ENCODE data around the gene DOK6.

Gene DOK6

GRCh38 chr18:69758458-69758857 is 357.8 kb downstream of the DOK6 start:
- DNase-seq: no peak

- DNase-seq: no peak
Measured at GRCh38 chr18:69759046-69759445, 358.4 kb downstream of the DOK6 start.

DNA sequence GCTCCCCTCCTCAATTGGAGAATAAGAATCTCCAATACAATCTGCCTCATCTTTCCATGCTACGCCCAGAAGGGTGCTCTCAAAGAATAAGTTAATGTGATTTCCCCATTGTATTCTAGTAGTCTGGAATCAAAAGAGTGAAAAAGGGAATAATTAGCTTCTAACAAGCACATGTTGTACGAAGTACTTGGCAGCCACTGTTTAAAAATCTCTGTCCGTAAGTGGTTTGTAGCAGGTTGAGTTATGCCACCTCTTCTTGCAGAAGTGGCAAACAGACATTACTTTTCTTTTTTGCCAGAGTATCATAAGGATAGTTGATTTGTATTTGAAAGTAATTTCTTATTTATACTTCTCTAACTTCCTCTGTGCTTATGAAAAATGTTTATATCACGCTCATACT is 362.3 kb downstream of the DOK6 start:
- no peak for DNase-seq

GRCh38 chr18:69763821-69764220 is 363.1 kb downstream of the DOK6 start:
- no peak for DNase-seq

DNA sequence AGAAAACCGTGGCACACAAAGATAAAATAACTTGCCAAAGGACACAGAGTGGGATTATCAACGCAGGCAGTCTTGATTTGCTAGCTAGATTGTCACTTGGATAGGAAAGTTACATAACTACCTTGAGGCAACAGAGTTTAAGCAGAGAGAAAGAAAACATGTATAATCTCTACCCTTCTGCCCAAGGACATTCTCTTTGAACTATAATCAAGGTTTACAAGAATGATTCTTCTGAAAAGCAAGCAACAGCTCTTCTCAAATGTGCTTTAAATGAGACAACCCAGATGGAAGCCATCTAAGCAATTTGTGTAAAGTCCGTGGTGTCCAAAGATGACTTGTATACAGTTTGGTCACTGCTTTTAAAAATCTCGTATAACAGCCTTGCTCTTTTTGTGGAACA is 369.6 kb downstream of the DOK6 start:
- no peak for DNase-seq

DNA sequence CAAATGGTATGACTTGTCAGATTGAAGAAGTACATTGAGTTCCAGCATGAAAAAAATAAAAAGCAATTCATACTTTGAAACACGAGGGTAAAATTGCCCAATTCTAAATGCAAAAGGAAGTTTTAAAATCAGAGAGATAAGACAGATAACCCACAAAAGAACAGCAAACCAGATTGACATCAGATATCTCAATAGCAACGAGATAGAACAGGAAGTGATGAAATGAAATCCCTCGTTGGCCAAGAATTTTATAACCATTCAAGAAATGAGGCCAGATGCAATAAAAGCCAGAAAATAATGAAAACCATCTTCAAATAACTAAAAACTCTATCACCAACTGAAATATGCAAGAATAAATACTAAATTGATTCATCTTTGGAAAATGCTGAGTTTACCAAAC is 374.1 kb downstream of the DOK6 start:
- no peak for DNase-seq

GRCh38 chr18:69777248-69777647 is 376.6 kb downstream of the DOK6 start:
- peak in 1 of 3 donors; percentile 13 for DNase-seq

DNA sequence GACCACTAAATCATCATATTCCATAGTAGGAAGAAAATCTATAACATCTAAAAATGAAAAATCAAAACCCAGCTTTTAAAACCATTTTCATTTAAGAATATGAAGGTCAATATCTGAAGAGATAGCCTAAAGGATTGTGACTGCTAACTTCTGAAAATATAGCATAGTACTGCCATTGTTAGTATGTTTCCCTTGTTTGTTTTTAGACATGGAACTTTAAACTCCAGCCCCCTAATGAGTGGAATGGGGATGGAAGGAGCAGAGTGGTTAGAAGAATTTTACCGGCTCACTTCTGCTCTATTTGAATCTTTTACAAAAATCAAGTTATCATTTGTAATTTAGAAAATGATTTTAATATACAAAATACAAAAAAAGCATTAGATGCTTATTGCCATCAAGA is 378.0 kb downstream of the DOK6 start:
- no peak for DNase-seq

DNA sequence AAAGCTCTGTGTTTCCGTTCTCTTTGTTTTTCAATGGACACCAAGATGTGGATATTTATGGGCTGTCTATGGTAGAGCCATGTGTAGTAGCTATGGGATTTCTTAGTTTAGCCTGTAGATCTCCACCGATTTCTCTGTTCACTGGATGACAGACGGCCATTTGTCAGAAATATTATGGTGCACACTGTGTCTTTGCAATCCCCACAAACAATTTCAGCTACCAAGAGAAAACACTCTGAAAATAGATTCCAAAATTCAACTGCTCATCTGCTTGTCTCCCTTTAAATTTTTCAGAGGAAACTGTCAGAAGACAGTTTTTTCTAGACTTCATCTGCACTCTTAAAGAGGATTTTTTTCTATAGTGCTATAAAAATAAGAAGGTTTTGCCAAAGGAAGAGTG is 380.2 kb downstream of the DOK6 start:
- DNase-seq: no peak

GRCh38 chr18:69784815-69785214 is 384.1 kb downstream of the DOK6 start:
- no peak for DNase-seq

- DNase-seq: no peak
Measured at GRCh38 chr18:69785466-69785865, 384.8 kb downstream of the DOK6 start.

DNA sequence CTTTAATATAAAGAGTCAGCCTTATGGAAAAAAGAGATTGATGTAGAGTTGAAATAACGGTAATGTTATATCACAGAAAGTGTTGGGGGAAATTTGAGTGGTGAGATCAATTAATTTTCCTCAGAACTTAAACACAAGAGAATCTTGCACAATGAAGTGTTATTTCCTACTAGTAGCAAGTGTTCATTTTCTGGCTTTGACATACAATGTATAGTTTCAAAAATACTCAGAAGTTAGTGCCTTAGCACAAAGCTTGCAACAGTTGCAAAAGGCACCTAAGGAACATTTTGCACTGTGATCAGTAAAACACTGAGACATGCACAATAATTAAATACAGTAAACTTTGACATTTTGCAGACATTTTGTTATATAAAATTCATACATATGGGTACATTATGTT is 385.7 kb downstream of the DOK6 start:
- no peak for DNase-seq

DNA sequence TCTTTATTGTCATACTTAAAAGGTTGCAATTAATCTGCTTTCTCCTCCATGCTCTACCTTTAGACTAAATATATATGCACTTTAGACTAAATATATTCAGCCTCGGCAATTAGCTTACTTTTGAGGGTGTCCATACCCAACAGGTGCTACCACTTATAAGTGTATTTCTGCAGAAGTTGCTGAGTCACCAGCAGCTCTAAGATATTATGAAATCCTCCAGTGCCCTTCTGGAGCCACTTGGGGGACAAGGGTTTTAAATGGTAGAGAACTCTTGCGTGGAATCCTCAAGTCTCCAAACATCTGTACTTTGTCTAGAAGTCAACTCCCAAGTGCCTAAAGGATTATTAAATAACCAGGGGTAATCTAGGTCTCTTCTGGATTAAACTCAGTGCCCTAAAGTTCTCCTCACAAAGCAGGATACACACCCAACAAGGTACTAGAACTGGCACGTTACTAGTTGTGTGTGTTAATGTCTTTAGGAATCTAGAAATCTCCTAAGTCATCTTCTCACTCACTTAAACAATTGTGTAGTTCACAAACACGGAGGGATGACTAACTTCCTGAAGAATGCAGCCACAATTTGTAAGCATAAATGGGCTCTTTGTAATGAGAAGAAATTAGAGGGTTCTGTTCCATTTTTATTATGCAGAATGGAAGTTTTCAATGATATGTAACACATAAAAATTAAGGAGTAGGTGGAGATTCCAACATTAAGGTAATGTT is 387.3 kb downstream of the DOK6 start:
- peak in 1 of 3 donors; percentile 10 for DNase-seq

- DNase-seq: peak in 1 of 3 donors; percentile 10
Measured at GRCh38 chr18:69789794-69790193, 389.1 kb downstream of the DOK6 start.

DNA sequence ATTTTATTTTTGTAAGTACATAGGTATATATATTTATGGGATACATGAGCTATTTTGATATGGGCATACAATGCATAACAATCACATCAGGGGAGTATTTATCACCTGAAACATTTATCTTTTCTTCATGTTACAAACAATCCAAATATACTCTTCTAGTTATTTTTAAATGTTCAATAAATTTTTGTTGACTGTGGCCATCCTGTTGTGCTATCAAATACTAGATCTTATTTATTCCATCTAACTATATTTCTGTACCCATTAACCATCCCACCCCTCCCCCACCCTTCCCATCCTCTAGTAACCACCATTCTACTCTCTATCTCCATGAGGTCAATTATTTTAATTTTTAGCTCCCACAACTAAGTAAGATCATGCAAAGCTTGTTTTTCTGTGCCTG is 390.0 kb downstream of the DOK6 start:
- DNase-seq: peak in 1 of 3 donors; percentile 15

DNA sequence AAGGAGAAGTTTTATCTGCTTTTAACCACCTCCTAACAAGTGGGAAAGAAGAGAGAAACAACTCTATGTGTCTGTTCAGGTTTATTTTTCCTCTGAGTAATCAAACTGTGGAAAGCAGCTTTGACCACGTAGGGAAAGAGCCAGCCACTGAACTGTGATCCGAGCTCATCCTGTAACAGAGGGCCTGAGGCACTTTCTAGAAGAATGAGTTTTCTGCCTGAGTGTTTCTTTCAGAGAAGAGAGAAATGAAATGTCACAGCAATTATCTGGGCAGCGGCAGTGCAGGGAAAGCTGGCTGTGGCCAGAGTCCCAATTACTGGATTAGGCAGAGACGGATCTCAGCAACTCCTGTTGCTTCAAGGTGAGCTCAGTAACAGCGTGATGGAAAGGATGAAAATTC is 395.1 kb downstream of the DOK6 start:
- no peak for DNase-seq

- no peak for DNase-seq
Measured at GRCh38 chr18:69804776-69805501, 404.3 kb downstream of the DOK6 start.

- DNase-seq: no peak
Measured at GRCh38 chr18:69808399-69808798, 407.7 kb downstream of the DOK6 start.

GRCh38 chr18:69813559-69813958 is 412.9 kb downstream of the DOK6 start:
- no peak for DNase-seq

GRCh38 chr18:69814861-69815385 is 414.2 kb downstream of the DOK6 start:
- no peak for DNase-seq

- DNase-seq: no peak
Measured at GRCh38 chr18:69817335-69817940, 416.8 kb downstream of the DOK6 start.

DNA sequence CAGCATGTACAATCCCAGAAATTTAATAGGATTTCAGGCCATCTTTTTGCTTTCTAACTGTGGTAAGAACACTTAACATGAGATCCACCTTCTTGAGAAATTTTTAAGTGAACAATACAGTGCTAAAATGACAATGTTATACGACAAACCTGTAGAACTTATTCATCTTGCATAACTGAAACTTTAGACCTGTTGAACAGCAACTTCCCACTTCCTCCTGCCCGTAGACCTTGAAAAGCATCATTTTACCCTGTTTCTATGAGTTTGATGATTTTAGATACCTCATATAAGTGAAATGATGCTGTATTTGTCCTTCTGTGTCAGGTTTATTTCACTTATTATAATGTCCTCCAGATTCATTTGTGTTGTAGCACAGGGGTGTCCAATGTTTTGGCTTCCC is 418.8 kb downstream of the DOK6 start:
- DNase-seq: no peak

GRCh38 chr18:69820538-69820937 is 419.9 kb downstream of the DOK6 start:
- no peak for DNase-seq

DNA sequence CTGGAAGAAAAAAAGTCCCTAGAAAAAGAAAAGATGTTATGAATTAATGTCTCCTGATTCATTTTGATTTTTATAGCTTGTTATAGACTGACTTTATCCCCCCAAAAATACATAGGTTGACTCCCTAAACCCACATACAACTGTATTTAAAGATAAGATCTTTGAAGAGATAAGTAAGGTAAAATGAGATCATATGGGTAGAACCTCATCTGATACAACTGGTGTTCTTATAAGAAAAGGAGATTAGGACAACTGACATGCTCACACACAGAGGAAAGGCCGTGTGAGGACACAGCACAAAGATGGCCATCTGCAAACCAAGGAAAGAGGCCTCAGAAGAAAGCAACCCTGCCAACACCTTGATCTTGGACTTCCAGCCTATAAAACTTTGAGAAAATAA is 429.5 kb downstream of the DOK6 start:
- no peak for DNase-seq

Data from suppressor macrophage treated with lipopolysaccharide for 1 hour (primary cell).